Left hindlimb (tissue), 1 donor: ENCODE results near the gene MORC4.
A peak's percentile ranks its signal among the peaks of the same experiment; 100 is the strongest.

Source experiments
- DNase-seq: peaks from one replicate; pipeline ENCODE4 v3.0.0-alpha.2; 2018

MORC4 gene

DNA sequence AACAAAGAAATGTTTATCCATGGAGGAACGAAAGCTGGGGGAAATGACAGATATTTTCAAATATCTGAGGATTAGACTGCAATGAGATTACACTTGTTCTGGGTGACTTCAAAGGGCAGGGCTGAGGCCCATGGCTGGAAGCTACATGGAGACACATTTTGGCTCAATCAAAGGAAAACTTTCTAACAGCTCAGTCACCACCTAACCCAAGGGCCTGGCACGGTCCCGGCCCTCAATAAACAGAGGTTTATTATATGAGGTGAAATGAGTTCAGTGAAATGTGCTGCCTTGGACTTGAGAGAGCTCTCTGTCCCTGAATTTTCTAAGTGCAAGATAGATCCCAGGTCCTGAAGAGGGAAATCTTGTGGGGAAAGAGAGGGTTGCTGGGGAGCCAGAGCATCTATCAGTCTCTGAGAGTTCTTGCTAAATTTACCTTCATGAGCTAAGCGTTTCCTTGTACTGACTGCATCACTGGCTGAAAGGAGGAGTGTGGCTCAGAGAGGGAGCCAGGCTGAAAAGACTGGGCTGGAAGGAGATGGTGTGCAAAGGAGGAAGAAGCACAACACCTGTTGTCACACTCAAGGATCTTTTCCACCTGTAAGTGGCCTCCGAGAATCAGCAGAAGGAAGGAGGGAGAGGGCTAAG, 94.8 kb downstream of the MORC4 start:
- DNase-seq: no peak

DNA sequence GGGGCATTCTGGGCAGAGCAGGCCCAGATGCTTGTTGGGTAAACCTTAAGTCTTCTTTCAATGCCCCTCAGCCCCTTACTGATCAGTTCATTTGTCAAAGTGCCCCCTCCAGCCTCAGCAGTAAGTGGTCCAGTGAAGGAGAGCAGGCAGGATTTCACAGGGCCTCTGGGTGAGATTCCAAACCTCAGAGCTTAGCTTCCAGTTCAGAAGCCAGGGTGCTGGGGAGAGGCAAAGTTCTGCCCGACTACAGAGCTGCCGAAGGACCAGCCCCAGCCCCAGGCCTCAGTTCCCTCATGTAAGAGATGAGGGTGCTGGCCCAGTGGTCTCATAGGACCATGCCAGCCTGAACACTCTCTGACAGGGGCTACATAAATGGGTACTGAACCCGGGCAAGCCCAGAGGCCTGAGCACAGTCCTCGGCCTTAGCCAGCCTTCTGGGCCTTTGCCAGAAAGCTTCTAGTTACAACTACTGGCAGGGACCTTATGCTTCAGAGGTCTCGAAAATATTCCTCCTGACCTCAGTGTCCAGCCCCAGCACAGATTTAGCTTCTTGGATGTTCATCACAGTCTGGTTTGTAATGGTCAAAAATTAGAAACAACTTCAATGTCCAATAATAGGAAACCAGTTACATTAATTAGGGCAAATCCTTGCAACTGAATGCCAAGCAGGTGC, 96.0 kb downstream of the MORC4 start:
- DNase-seq: no peak

DNA sequence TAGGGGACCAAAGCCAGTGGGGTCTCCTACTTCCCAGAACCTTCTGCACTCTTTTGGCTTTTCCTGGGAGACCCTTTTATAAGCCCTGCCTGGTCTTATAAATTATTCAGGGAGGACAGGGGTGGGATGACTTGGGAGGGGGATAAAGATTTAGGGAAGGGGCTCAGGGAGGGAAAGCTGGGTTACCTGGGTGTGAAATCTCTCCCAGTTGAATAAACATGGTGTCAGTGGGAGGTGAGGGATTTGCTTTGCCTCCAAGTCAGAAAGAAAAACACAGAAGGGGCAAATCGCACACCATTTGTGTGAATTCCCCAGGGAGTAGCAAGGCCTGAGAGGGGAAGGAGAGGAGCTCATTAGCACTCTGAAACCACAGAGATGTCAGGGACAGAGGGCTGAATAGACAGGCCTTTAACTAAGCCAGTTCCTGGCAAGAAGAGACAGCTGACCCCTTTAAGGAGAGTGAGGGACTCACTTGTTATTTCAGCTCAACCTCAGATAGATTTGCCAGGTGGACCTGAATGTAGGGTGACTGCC, 96.7 kb downstream of the MORC4 start, which contains the start of gene RIPPLY1:
Gene RIPPLY1 (minus strand): TSS at position 51 of the 534 bp plus-strand sequence. CDS start 54 bp downstream, outside the sequence.
- no peak for DNase-seq

DNA sequence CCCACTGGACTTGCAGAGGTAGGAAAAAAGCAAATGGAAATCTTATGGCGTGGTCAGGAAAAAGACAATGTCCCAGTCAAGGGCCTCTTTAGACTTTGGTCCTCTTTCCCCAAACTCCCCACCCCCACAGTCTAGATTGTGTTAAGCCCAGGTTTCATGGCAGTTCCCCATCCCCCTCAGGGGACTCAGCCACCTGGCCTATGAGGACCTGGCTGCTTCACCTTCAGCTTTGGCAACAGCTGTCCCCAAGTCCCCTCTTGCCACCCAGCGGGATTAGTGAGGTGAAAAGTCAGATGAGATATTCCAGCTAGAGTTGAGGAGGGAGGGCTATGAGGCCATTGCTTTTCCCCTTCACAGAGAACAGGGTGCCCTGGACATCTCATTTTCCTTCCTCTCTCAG, 97.3 kb downstream of the MORC4 start:
- no peak for DNase-seq

DNA sequence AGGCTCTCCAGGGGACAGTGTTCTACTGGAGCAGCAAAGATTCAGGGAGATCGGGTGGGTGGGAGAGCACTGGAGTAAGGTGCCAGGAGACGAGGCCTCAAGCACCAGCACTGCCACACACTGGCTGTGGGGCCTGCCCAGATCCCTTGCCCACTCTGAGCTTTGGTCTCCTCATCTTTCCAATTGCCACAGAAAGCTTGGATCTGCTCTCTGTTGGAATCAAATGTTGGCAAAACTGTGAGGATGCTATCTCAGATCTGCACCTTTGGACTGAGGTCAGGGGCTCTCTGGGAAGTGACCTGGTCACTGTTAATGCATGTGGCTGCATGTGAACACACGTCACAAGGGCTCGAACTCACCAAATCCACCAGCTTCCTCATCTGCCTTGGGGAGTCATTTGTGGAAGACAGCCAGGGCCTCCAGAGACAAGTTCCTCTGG, 98.2 kb downstream of the MORC4 start:
- DNase-seq: no peak

DNA sequence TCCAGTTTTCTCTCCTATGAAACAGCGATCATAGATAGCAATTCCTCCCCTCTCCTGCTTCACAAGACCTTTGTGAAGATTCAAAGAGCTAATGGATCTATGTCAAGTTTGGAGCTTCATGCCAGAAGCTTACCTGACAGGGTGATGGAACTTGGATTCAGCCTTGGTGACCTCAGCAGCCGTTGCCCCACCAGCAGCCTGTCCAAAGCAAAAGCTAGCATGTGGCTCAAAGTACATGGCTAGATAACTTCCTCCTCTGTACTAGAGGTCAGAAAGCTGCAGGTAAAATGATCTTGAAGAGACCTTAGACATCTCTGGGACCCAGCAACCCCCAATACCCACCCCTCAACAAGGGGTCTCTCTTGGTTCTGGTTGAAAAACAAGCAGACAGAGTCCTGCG, 98.7 kb downstream of the MORC4 start:
- no peak for DNase-seq

DNA sequence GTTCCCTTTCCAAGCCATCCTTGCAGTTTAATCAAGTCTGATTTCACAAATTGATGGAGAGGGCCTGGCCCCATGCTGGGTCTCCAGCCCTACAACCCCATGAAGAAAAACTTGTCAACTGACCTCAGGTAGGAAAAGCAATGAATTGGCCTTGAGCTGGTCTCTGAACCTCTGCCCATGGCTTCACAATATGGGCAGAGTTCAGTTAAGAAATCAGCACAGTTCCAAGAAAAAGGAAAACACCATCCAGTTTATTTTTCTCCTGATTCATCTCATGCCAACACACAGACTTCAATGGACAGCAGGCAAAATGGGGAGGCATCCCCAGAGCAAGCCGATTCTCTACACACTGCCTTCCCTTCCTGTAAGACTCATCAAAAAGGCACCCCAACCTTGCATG, 100.2 kb downstream of the MORC4 start:
- DNase-seq: no peak

DNA sequence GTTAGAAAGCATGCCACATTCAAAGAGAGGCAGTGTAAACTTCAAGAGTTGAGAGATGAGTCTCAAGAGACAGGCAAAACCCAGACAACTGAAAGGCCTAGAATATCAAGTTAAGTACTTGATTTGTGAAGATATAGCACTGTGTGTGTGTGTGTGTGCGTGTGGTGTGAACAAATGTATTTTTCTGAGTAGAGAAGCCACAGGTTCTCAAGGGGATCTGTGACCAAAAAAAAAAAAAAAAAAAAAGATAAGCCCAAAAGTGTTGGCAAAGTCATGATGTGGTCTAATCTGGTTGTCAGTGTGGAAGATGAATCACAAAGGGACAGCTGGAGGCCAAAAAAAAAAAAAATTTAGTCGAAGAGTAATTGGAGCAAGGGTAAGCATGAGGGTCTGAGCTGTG, 100.7 kb downstream of the MORC4 start:
- no peak for DNase-seq

DNA sequence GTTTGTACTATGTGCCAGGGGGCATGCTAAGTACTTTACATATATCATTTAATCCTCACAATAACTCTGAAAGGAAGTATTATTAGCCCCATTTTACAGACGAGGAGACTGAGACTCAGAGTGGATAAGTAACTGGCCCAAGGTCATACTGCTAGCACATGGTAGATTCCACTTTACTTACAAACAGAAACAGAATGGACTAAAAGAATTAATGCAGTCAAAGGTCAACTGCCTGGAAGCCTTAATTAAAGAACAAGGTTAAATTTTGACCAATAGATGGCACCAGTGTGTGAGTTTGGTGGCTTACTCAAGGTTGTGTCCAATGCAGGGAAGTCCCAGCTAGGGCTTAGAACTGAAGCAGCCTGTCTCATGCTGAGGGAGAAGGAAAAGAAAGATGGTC, 101.5 kb downstream of the MORC4 start:
- DNase-seq: no peak

DNA sequence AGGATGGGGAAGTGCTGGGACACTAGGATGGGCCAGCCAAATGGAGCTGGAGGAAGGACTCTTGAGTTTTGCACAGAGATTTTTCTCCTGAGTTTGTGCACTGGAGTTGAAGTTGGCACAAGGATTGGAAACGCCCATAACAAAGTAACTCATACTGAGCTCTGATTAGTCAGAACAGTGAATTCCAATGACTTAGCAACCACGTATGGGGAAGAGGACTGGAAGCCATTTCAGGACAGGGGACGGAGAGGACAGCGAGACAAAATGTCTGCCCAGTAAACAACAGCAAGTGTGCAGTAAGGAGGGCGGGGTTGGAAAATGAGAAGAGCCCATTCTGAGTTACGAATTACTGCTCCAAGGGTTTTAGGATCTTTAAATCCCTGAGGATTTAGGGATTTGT, 102.8 kb downstream of the MORC4 start:
- DNase-seq: no peak

DNA sequence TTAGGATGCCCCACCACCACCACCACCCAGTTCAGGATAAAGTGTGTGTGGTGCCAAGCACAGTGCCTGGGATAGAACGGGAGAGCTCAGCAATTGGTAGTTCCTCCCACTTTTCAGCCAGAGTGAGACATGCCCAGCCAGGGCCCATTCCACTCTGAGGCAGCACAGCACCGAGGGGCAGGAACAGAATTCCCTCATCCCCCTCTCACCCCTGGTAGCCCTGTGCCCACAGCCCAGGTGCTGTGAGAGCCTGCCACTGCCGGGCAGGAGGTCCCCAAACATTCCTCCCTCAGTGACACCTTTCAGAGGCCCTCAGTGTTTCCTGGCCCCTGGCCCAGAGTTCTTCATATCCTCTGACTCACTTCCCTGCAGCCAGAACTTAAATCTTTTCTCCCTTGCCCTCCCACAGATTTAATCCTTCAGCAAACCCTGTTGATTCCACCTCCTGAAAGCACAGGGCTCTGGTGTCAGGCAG, 105.0 kb downstream of the MORC4 start:
- DNase-seq: peak; percentile 36

DNA sequence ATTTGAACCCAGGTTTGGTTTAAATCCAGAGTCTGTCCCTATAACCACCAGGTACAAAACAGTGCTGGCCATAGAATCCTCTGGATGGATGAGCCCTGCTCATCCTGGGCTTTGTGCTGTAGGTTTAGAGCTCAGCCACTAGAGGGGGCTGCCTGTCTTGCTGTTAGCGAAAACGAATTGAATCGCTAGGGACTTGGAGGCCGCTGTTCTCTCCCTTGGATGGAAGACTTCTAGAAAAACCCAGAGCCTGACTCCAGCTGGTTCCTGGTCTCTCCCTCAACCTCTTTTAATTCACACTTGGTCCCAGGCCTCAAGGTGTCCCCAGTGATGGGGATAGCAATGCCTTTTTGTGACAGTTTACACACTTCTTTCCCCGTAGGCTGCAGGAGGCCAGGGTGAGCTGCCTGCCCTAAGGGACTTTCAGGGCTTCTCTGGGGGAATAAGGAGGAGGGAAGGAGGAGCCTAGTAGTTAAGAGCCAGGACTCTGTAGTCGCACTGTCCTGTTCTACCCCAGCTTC, 105.6 kb downstream of the MORC4 start:
- DNase-seq: peak; percentile 50

DNA sequence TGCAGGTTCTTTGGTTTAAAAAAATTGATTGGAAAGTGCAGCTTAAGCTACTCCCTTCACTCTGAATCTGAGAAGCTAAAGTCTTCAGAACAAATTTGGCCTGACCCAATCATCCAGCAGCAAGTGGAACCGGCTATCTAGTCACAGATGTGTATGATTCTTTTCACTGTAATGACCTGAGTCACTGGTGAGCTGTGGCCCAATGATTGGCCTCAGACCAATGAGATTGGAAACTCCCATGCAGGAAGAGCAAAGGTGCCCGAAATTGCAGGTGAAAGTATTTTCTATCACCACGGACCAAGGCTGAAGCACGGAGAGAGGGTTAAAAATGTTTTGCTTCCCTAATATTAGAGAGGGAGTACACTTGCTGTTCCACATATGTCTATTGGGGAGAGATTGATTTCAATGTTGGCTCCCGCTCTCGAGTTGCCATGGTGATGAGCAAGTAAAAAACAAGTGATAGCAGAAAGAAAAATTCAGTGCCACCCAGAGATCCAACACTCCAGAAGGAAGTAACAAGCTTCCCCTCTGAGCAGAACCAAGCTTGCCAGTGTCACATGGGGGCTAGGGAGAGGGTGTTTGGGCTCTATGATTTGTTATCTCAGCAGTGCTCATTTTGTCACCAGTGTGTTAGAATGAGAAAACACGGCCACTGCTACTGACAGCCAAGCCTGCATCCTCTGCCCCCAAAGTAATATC, 108.1 kb downstream of the MORC4 start:
- DNase-seq: no peak
